ENCODE results near the gene HIGD2B.
"Not testable (repeated sequence)": the region's sequence is repeated elsewhere in the genome, so short reads cannot be mapped to it uniquely, and the experiment has no call there.

DNA sequence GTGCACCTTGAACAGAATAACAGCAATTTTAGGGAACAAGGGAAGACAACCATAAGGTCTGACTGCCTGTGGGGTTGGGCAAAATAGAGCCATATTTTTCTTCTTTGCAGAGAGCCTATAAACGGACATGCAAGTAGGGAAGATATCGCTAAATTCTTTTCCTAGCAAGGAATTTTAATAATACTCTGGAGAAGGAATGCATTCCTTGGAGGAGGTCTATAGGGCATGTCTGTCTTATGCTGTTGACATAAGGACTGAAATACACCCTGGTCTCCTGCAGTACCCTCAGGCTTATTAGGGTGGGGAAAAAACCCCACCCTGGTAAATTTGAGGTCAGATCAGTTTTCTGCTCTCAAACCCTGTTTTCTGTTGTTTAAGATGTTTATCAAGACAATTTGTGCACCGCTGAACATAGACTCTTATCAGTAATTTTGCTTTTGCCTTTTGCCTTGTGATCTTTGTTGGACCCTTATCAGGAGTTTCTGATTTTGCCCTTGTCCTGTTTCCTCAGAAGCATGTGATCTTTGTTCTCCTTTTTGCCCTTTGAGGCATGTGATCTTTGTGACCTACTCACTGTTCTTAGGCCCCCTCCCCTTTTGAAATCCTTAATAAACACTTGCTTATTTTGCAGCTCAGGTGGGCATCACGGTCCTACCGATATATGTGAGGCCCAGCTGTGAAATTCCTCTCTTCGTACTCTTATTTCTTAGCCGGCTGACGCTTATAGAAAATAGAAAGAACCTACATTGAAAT, 22.7 kb upstream of the HIGD2B start:
- TF ChIP-seq, protein P1, sequence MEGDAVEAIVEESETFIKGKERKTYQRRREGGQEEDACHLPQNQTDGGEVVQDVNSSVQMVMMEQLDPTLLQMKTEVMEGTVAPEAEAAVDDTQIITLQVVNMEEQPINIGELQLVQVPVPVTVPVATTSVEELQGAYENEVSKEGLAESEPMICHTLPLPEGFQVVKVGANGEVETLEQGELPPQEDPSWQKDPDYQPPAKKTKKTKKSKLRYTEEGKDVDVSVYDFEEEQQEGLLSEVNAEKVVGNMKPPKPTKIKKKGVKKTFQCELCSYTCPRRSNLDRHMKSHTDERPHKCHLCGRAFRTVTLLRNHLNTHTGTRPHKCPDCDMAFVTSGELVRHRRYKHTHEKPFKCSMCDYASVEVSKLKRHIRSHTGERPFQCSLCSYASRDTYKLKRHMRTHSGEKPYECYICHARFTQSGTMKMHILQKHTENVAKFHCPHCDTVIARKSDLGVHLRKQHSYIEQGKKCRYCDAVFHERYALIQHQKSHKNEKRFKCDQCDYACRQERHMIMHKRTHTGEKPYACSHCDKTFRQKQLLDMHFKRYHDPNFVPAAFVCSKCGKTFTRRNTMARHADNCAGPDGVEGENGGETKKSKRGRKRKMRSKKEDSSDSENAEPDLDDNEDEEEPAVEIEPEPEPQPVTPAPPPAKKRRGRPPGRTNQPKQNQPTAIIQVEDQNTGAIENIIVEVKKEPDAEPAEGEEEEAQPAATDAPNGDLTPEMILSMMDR (IDR thresholded peaks at IDR 0.05; ENCODE audit: low read depth, low read length), result not testable (repeated sequence)
- not testable (repeated sequence) for TF ChIP-seq POLR2A (IDR thresholded peaks at IDR 0.05; ENCODE audit: extremely low read depth, insufficient read length); MYC (IDR thresholded peaks at IDR 0.05; ENCODE audit: low read depth, low read length)
- TF ChIP-seq, protein P2, sequence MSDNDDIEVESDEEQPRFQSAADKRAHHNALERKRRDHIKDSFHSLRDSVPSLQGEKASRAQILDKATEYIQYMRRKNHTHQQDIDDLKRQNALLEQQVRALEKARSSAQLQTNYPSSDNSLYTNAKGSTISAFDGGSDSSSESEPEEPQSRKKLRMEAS (IDR thresholded peaks at IDR 0.05; ENCODE audit: low read depth, low read length), result not testable (repeated sequence)

All from NB4 (cell line).